Mesothelial cell of epicardium (in vitro differentiated cells): ENCODE results near the gene ACOT9. TPM values are rescaled to one million over a fixed set of nuclear protein-coding genes. Genes with fewer than 3 reads are reported as not detected.
"Not testable (repeated sequence)": the region's sequence is repeated elsewhere in the genome, so short reads cannot be mapped to it uniquely, and the experiment has no call there.

Source experiments
- DNase-seq, 2 experiments: peaks; one replicate each; pipeline ENCODE4 v3.0.0; 2021; ENCODE audit warnings: low spot score in 2 of 2; ENCODE audit not compliant: unreplicated experiment in 2 of 2
- H3K27ac Mint-ChIP-seq: 2 replicates; pipeline ENCODE4 v1.8.0; 2021; ENCODE audit warnings: mixed read lengths
- H3K27me3 Mint-ChIP-seq: 2 replicates; pipeline ENCODE4 v1.8.0; 2021; ENCODE audit warnings: low read depth, mixed read lengths
- H3K36me3 Mint-ChIP-seq: 2 replicates; pipeline ENCODE4 v1.8.0; 2021; ENCODE audit warnings: mixed read lengths
- H3K4me1 Mint-ChIP-seq: 2 replicates; pipeline ENCODE4 v1.8.0; 2021; ENCODE audit warnings: mixed read lengths
- H3K4me3 Mint-ChIP-seq: 2 replicates; pipeline ENCODE4 v1.8.0; 2021; ENCODE audit warnings: mild to moderate bottlenecking, moderate library complexity, mixed read lengths
- H3K9me3 Mint-ChIP-seq: 2 replicates; pipeline ENCODE4 v1.8.0; 2021; ENCODE audit warnings: mixed read lengths
- CTCF ChIP-seq: fragments of 200-600 bp; sonication (generic); IDR thresholded peaks from one replicate; pipeline ENCODE4 v1.5.0; 2021; ENCODE audit warnings: antibody characterized with exemption; ENCODE audit not compliant: unreplicated experiment
- total RNA-seq: library from RNA; stranded (reverse); gene quantifications from 3 replicates; pipeline ENCODE4 v1.2.1, GENCODE V29; 2021

The ACOT9 gene
- total RNA-seq, 1 donor from 2014 or later = 32.7 TPM

- Mint-ChIP-seq H3K4me1 (no peaks in the 10 kb centered on the region), H3K4me3 (no peak overlapping the region), H3K27me3 (no peaks in the 10 kb centered on the region), H3K36me3 (peaks cover 13% of the 10 kb centered on the region), H3K9me3 (no peaks in the 10 kb centered on the region), H3K27ac (no peak overlapping the region)
- no peak for DNase-seq
- TF ChIP-seq CTCF = no peak
These were observed 38.3 kb downstream of the ACOT9 start for GRCh38 chrX:23704673-23705206.

- H3K27me3 Mint-ChIP-seq = no peaks in the 10 kb centered on the region
- no peak overlapping the region for H3K27ac Mint-ChIP-seq
- peak overlapping the region; percentile 28 for H3K4me3 Mint-ChIP-seq
- no peaks in the 10 kb centered on the region for H3K9me3 Mint-ChIP-seq
- TF ChIP-seq CTCF = no peak
- H3K4me1 Mint-ChIP-seq = no peaks in the 10 kb centered on the region
- H3K36me3 Mint-ChIP-seq = peaks cover 9% of the 10 kb centered on the region
- DNase-seq = no peak
These were observed 43.4 kb downstream of the ACOT9 start for GRCh38 chrX:23699636-23700194.

GRCh38 chrX:23694606-23695005 is 48.5 kb downstream of the ACOT9 start:
- Mint-ChIP-seq H3K4me1 (no peaks in the 10 kb centered on the region), H3K27ac (no peak overlapping the region), H3K4me3 (no peak overlapping the region), H3K27me3 (no peaks in the 10 kb centered on the region), H3K9me3 (no peaks in the 10 kb centered on the region), H3K36me3 (no peaks in the 10 kb centered on the region)
- peak; percentile 27 to 50 for DNase-seq
- peak; percentile 70 for TF ChIP-seq CTCF

- no peaks in the 10 kb centered on the region for H3K9me3 Mint-ChIP-seq
- no peak overlapping the region for H3K27ac Mint-ChIP-seq
- no peak for TF ChIP-seq CTCF
- no peak overlapping the region for H3K4me3 Mint-ChIP-seq
- H3K27me3 Mint-ChIP-seq = no peaks in the 10 kb centered on the region
- peaks cover 3% of the 10 kb centered on the region for H3K36me3 Mint-ChIP-seq
- no peak for DNase-seq
- H3K4me1 Mint-ChIP-seq = no peaks in the 10 kb centered on the region
These were observed 50.9 kb downstream of the ACOT9 start for GRCh38 chrX:23692166-23692565.

- not testable (repeated sequence) for H3K4me1 Mint-ChIP-seq, H3K27ac Mint-ChIP-seq, DNase-seq, H3K27me3 Mint-ChIP-seq, H3K4me3 Mint-ChIP-seq, H3K9me3 Mint-ChIP-seq
- H3K36me3 Mint-ChIP-seq = peaks cover 35% of the 10 kb centered on the region
These were observed 66.6 kb downstream of the ACOT9 start for GRCh38 chrX:23676486-23676885.

GRCh38 chrX:23673108-23673507 is 70.0 kb downstream of the ACOT9 start:
- DNase-seq = no peak
- Mint-ChIP-seq H3K27ac (no peak overlapping the region), H3K9me3 (no peaks in the 10 kb centered on the region), H3K36me3 (peaks cover 31% of the 10 kb centered on the region), H3K4me3 (no peak overlapping the region), H3K27me3 (no peaks in the 10 kb centered on the region), H3K4me1 (peaks cover 10% of the 10 kb centered on the region)
- no peak for TF ChIP-seq CTCF
